T47D (cell line): ENCODE measurements around the gene TMSB4X.

ENCODE experiments used
- DNase-seq, 2 experiments: peaks; one replicate each; pipeline versions ENCODE4 v3.0.0 to v3.0.0-alpha.2; 2011 to 2012; ENCODE audit warnings: low read depth in 1 of 2, low spot score in 1 of 2
- JUND ChIP-seq: IDR thresholded peaks from 2 replicates; pipeline ENCODE4 v1.6.1; 2012; ENCODE audit warnings: low read depth
- in situ Hi-C: cut with HindIII; loops from 2 replicates; pipeline ENCODE4 v1.10.0; 2016; ENCODE audit warnings: low sequenced_read_pairs, low pct_unique_long_range_greater_than_20kb

TMSB4X gene

DNA sequence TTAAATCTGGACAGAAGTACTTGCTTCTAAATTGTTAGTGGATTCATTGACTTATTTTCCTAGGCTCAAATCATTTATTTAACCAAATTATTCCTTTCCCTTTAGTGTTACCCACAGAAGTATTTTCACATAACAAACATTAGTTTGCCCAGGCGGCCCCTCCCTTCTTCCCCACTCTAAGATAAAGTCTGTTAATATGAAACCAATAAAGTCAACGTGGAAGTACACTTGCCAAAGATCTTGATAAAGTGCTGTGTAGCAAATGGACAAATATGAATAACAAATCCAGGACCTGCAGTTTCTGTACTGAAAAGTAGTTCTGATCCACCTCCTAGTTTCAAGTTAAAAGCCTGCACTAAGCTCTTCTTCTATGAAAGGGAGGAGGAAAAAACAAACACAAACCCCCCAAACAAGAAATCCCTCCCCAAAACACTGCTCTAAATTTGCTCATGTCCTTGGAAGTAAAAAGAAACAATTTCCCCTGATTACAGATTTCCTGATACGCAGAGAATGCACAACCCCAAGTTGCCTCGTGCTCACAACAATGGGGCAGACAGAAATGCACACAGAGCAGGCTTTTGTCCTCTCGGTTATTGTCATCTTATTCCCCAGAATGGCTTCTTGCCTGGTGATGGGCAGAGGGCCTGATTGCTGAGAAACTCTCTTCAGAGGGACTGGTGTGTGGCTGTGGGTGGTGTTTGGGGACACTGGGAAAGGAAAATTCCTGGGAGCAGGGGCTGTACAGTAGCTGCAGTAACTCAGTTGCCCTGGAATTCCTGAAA lies 23.2 kb downstream of the TMSB4X start:
- TF ChIP-seq JUND = no peak
- in situ Hi-C loops = no loop called here
- no peak for DNase-seq

DNA sequence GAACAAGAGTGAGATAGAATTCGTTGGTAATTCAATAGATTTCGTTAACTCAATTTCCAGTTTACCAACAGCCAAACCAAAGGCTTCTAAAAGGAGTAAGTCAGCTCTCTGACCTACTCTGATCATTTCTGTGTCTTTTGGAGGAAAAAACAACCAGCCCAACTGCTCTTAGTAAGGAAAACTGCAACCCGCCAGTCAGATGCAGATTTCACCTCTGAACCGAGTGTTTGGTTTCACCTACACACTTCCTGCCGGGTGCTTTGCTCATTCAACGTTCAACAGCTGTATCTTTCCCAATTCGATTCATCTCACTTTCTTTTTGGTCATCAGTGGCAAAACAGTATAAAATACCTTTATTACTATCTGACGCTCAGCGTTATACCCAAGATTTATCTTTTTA lies 24.5 kb downstream of the TMSB4X start:
- in situ Hi-C loops = no loop called here
- no peak for DNase-seq
- TF ChIP-seq JUND = no peak

GRCh38 chrX:13000301-13000811 lies 25.4 kb downstream of the TMSB4X start:
- DNase-seq = no peak
- in situ Hi-C loops = no loop called here
- TF ChIP-seq JUND = no peak

DNA sequence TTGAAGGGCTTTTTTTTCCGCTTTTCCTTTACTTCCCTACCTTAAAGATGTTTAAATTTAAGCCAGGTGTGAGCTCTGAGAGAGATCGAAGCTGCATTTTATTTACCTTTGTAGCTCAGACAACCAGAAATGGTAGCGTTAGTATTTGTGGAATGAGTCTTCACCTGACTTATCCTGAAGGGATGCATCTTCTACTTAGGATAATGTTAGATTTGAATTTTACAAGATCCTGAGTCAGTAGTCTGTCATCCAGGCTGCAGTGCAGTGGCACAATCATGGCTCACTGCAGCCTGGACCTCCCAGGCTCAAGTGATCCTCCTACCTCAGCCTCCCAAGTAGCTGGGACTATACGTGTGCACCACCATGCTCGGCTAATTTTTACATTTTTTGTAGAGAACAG lies 26.2 kb downstream of the TMSB4X start:
- in situ Hi-C loops = no loop called here
- no peak for TF ChIP-seq JUND

GRCh38 chrX:13001961-13002671 lies 27.2 kb downstream of the TMSB4X start:
- in situ Hi-C loops = no loop called here
- DNase-seq = peak in 1 of 2 experiments; percentile 34
- no peak for TF ChIP-seq JUND

More for the DNA sequence above, 26.2 kb downstream of the TMSB4X start:
- DNase-seq = no peak

- DNase-seq = no peak
- no peak for TF ChIP-seq JUND
- in situ Hi-C loops = no loop called here
Observed at GRCh38 chrX:13005661-13006473, 31.0 kb downstream of the TMSB4X start.

DNA sequence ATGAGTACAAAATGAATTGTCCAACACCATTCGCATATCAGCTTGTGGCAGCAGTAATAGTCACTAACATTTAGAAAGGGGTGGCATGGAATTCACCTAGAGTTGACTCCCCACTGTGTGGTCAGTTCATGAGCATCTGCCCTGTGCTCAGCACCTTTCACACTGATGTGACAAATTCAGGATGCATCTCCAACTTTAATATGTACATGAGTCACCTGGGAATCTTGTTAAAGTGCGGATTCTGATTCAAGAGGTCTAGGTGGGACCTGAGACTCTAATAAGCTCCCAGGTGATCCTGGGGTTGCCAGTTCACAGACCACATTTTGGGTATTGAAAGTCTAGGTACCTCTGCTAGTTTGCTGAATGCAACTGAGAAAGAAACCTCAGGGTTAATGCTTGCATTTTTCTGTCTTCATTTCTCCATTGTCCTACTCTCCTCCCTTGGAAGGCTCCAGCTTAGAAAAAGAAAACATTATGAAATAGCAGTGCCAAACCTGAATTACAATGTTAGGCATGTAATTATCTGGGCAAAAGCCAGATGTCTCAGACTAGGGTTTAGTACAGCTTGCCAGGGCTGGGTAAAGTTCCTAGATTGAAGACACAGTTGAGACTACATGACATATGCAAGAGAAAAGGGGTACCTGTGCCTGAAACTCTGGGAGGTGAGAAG lies 32.7 kb downstream of the TMSB4X start:
- TF ChIP-seq JUND = no peak
- peak in 1 of 2 experiments; percentile 68 for DNase-seq
- in situ Hi-C loops = no loop called here

- in situ Hi-C loops = no loop called here
- no peak for TF ChIP-seq JUND
- DNase-seq = peak in 1 of 2 experiments; percentile 42
Observed at GRCh38 chrX:13008189-13008533, 33.3 kb downstream of the TMSB4X start.

- no peak for TF ChIP-seq JUND
- no peak for DNase-seq
- in situ Hi-C loops = no loop called here
Observed at GRCh38 chrX:13008851-13009250, 33.9 kb downstream of the TMSB4X start.

- no peak for DNase-seq
- TF ChIP-seq JUND = no peak
- in situ Hi-C loops = no loop called here
Observed at GRCh38 chrX:13009273-13009672, 34.4 kb downstream of the TMSB4X start.

- no peak for DNase-seq
- no peak for TF ChIP-seq JUND
- in situ Hi-C loops = no loop called here
Observed at GRCh38 chrX:13009844-13010243, 34.9 kb downstream of the TMSB4X start.

DNA sequence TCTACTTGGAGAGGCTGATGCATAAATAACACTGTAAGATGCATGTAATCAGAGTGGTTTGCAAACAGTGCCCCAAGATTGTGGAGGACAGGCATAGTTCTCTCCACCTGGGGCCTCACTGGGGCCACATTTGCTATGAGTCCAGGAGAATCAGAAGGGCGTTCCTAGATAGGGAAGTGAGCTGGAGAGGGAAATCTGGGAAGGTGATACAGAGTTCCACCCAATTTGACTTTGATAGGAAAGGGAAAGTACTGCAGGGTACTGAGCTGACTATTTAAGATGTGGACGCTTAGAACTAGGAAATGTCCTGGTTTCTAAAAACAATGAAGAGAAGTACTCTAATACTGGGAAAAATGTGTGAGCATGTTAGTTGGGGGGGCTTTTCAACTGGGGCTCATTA lies 35.6 kb downstream of the TMSB4X start:
- no peak for DNase-seq
- in situ Hi-C loops = no loop called here
- no peak for TF ChIP-seq JUND
